Heart left ventricle (tissue), 13 donors: Measurements from ENCODE around the gene SLC25A26.

Experiments
- POLR2A ChIP-seq, 2 donors: fragments of 450-650 bp; IDR thresholded peaks; one replicate each; pipeline ENCODE4 v1.6.1; 2017; ENCODE audit warnings: antibody characterized with exemption in 2 of 2, mild to moderate bottlenecking in 2 of 2, moderate library complexity in 2 of 2
- TF ChIP-seq, protein P1 (sequence below), 12 donors: fragments of 200-600 bp; sonication (generic) in 4 of 12; IDR thresholded peaks; one replicate each; pipeline versions ENCODE4 v1.5.0 to v1.8.0; 2018 to 2022; ENCODE audit warnings: antibody characterized with exemption in 12 of 12, mild to moderate bottlenecking in 5 of 12
- donor health status: ischemic (EF 13 %, LVEDD 7.1; RV severe dilation, severe dysfunction).
- donor health status: DM: no; HTN: yes; CAD: no.
- donor health status: DM: no; HTN: no; CAD: no.
- donor health status: ischemic (EF 25% LVEDD 6.9; RV normal size, moderate dysfunction).
- donor health status: ischemic (EF 25% LVEDD 5.7; RV mildly dilated, moderate dysfunction).
- donor health status: ischemic (EF 35%, LVEDD 5.7; RV mildly dilated, moderate dysfunction).
- donor health status: nonischemic (EF 11% LVEDD 7.7; RV severe dilation, severe dysfunction).
- donor health status: DM: yes; HTN: yes; CAD: no.
- donor health status: PGD.
- donor health status: ischemic (EF 29% LVEDD 5.4; RV normal size, mild dysfunction).
- donor health status: nonischemic (EF 23%, LVEDD 6.1; RV moderate dilation, normal function).

DNA sequence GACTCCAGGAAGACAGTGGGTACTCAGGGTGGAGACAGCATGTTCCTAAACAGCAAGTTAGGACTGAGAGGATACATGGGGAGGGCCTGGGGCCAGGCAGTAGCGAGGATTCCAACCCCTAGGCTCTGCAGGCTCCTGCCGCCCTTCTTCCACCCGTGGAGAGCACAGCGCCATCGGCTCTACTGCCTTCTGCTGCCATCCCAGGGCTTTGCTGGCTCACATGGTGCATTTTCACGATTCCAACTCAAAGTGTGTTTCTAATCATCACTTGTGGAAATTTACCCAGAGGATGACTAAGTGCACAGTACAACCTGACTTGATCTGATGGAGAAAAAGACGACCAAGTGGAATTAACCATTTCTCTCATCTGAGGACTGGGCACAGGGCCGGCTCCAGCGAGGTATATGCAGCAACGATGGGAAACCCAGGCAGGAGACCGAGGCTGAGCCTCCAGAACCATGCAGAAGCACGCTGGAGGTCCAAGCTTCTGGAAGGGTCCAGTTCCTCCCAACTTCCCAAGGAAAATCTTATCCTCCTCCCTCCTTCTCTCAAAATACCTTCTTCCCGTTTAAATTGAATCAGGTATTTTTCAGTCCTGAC, 175.5 kb downstream of the SLC25A26 start:
- TF ChIP-seq, protein P1, sequence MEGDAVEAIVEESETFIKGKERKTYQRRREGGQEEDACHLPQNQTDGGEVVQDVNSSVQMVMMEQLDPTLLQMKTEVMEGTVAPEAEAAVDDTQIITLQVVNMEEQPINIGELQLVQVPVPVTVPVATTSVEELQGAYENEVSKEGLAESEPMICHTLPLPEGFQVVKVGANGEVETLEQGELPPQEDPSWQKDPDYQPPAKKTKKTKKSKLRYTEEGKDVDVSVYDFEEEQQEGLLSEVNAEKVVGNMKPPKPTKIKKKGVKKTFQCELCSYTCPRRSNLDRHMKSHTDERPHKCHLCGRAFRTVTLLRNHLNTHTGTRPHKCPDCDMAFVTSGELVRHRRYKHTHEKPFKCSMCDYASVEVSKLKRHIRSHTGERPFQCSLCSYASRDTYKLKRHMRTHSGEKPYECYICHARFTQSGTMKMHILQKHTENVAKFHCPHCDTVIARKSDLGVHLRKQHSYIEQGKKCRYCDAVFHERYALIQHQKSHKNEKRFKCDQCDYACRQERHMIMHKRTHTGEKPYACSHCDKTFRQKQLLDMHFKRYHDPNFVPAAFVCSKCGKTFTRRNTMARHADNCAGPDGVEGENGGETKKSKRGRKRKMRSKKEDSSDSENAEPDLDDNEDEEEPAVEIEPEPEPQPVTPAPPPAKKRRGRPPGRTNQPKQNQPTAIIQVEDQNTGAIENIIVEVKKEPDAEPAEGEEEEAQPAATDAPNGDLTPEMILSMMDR (IDR thresholded peaks at IDR 0.05): no peak
- no peak for TF ChIP-seq POLR2A (IDR thresholded peaks at IDR 0.05)
